HG02943 (cell line): ENCODE results near the gene PCSK5.

Experiments
- ATAC-seq: cut with Tn5 transposase; IDR thresholded peaks from one replicate; pipeline ENCODE4 v1.9.1; 2021; ENCODE audit warnings: mild to moderate bottlenecking, low read depth, moderate library complexity; ENCODE audit not compliant: unreplicated experiment

The PCSK5 gene

DNA sequence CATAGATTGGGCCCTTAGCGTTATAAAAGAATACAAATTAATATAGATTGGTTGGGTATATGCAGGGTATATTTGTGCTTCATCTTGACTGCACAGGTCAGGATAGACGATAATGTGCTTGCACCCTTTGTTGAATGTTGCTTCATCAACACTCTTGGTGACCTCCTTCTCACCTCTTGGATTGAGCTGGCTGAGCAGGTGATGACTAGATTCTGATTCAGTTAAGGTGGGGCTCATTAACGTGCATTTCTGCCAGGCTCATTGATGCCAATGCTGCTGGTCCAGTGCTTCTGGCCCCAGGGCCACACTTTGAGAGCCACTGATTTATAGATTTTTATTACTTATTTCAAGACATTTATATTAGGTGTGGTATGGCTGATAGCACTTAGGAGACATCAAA, 27.7 kb downstream of the PCSK5 start:
- no peak for ATAC-seq

DNA sequence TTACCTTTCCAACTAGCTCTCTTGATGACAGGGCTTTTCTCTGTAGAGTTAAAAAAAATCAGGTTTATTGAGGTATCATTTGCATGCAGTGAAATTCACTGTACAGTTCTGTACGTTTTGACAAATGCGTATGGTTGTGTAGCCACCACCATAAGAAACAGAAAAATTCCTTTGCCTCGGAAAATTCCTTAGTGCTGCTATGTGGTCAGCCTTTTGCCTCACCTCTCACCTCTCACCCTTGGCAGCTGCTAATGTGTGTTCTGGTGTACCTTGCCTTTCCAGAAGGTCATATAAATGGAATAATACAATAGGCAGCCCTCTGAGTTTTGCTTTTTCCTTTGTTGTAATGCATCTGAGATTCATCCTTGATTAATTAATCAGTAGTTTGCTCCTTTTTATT, 28.4 kb downstream of the PCSK5 start:
- ATAC-seq = no peak

DNA sequence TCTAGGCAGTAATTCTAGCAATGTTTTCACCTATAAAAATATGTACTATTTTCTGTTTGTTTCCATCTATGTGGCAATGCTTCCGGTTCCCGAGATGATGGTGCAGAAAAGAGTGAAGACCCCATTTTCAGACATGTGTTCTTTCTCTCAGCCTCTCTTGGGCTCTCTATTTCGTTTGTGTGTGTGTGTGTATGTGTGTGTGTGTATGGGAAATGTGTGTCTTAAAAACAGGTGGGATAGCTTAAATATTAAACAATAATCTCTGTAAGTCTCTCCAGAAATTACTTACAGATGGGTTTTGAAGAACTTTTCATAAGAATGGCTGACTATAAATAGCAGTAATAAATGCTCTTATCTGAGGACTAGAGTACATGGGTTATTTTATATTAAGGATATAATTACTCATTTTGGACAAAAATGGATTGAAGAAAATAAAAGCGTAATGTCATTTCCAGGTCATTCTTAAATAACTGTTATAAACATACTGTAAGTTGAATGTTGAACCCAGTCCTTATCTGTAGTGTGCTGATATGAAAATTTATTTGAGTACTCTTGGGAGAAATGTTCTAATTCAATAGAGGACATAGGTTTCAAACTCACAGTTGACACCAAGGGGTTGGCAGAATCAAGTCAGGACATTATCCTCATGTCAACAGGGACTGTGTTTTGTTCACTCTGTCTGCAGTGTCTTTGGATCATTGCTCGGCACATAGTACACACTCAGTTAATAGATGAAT, 31.1 kb downstream of the PCSK5 start:
- ATAC-seq = no peak

DNA sequence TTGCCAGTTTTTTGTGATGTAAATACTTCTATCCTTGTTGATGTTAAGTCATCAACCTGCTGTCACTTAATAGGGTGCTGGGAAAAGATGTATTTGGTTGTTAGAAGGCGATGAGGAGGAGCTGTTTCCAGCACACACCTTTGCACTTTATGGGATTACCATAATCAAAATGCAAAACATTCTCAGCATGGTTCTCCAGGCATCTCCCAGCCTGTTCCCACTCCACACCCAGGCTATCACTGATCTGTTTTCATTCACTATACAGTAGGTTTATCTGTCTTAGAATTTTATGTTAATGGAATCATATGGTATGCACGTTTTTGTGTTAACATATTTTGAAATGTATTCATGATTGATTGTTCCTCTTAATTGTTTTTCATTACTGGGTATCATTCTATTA, 35.9 kb downstream of the PCSK5 start:
- no peak for ATAC-seq

DNA sequence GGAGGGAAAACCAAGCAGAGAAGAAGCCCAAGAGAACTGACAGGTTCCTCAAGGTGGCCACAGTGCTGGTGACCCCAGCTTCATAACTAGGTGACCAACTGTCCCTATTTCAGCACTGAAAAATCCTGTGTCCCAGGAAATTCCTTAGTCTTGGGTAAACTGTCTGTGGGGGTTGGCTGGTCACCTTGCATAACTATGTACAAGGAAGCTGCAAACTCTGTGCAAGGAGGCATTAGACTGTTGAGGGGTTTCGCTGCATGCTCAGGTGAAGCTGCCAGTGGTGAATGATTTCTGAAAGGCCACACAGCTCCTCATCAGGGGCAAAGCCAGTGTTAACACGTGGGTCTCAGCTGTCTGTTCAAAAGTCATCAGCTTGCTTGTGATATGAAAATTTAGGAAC, 36.9 kb downstream of the PCSK5 start:
- no peak for ATAC-seq

DNA sequence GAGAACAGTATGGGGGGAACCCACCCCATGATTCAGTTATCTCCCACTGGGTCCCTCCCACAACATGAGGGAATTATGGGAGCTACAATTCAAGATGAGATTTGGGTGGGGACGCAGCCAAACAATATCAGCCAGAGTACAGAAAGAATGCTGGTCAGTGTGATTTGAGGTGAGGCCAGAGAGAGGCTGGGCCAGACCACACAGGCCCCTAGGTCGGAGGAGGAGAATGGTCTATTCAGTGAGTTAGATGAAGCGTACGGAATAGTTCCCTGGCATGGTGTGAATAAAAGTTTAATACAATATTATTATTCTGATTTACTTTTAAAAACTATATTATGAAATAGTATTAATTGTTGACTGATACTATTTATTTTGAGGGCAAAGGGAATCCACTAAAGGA, 39.7 kb downstream of the PCSK5 start:
- no peak for ATAC-seq

DNA sequence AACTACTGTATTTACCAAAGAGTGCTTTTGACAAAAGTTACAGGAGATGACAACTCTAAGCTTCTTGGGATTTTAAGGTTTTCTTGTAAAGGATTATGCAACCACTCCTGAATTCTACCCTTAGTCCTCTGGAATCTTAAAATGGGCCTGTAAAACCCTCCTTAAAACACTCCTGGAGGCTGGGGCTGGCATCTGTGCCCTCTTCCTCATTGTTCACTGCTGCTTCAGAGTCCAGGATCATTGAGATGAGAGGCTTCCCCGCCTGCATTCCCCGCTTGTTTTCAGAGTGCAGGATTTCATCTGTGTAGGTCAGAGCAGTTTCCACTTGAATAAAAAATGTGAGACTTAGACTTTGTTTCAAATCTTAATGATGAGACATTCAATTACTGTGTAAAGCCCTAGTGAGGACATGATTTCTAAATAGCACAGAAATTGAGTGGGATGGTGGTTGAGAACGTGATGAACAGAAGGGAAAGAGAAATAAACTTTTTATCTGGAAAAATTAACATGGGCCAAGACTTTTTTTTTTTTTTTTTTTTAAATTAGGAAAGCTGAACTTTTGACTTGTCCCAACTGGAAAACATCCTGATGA, 40.4 kb downstream of the PCSK5 start:
- no peak for ATAC-seq

DNA sequence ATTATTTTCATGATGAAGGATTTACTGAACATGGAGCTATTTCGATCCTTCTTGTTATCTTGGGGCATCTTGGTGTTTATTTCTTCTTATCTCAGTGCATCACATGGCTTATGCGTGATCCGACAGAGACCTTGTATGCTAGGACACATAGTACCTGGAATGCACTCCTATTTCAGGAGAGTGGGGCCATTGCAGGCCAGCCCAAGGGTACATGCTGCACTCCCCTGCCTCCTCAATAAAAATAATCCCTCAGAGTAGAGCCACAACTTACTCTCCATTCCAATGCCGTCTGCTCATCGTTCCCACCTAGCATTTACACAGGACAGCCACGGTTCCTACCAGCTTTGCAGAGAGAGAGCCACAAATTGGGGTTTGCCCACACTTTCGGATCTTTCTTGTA, 43.5 kb downstream of the PCSK5 start:
- ATAC-seq = no peak

DNA sequence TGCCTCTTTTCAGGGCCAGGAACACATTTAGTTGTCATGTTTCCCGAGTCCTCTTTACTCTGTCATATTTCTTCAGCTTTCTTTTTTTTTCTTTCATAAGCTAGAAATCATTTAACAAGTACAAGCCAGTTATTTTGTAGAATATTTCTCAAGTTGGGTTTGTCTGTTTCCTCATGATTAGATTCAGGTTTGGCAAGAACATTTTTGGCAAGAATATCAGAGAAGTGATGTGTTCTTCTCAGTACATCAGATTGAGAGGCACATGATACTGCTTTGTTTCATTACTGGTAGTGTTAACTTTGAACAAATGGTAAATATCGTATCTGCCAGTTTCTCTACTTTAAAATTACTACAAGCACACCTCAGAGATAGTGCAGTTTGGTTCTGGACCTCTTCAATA, 45.1 kb downstream of the PCSK5 start:
- no peak for ATAC-seq

DNA sequence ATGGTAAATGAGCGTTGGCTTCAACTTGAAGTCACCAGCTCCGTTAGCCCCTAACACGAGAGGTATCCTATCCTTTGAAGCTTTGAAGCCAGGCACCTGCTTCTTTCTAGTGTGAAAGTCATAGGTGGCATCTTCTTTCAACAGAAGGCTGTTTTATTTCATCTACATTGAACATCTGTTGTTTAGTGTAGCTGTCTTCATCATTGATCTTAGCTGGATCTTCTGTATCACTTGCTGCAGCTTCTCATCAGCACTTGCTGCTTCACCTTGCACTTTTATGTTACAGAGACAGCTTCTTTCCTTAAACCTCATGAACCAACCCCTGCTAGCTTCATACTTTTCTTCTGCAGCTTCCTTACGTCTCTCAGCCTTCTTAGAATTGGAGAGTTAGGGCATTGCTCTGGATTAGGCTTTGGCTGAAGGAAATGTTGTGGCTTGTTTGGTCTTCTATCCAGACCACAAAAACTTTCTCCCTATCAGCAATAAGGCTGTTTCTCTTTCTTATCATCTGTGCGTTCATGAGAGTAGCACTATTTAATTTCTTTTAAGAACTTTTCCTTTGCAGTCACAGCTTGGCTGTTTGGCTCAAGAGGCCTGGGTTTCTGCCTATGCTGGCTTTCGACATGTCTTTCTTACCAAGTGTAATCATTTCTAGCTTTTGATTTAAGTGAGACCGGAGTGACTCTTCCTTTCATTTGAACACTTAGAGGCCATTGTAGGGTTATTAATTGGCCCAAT, 47.2 kb downstream of the PCSK5 start:
- ATAC-seq = no peak

DNA sequence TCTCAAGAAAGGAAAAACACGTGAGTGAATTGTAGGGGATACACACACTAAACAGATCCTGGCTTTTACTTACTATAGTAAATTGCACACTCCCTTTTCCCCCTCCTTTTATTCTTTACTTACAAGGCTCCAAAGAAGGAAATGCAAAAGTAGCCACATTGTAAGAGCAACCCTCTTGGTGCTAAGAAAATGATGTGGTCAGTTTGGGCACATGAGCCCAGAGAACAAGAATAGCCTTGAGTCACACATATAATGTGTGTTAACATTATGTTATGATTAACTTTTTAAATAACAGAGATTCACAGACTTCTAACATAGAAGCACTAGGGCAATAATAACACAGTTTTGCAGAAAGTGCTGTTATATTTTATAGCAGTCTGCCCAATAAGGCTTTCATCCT, 48.5 kb downstream of the PCSK5 start:
- ATAC-seq = no peak

DNA sequence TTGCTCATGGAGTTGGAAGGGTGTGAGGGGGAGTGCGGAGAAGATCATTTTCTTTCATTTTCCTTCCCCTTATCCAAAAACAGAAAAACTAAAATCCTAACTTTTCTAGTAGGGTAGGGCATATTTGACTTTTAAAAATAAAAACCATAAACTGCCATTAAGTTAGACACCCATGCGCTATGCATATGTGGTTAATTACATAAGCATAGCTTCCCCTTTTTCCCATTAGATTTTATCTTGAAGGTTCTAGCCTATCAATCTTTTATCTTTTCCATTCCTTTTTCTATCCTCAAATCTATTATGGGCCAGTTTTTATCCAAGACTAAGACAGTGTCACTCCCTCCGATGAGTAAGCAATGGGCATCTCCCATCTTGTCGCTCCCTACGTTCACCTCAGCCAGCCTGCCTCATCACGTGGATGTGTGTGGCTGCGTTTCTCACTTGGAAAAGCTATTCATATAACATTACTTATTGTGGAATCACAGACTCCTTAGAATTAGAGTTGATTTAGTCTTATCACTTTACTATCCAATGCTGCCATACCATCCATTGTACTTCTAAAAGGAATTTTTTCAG, 49.2 kb downstream of the PCSK5 start:
- ATAC-seq = no peak

DNA sequence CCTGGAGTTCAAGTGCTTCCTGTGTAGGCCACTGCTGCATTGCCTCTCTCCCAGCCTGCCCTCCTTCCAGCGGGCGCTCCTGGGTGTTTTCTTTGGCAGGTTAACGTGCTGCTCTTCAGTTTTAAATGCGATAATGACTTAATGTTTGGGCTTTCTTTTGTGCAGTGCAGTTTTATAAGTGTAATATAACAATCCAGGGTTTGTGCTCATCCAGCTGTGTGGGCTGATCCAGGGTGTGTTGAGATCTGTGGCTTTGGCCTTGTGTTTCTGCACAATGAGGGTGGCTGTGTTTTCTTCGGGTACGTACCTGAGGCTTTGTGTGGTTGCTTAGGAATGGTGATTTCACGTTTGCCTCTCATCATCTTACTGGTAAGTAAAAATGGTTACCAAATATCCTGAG, 50.6 kb downstream of the PCSK5 start:
- no peak for ATAC-seq

DNA sequence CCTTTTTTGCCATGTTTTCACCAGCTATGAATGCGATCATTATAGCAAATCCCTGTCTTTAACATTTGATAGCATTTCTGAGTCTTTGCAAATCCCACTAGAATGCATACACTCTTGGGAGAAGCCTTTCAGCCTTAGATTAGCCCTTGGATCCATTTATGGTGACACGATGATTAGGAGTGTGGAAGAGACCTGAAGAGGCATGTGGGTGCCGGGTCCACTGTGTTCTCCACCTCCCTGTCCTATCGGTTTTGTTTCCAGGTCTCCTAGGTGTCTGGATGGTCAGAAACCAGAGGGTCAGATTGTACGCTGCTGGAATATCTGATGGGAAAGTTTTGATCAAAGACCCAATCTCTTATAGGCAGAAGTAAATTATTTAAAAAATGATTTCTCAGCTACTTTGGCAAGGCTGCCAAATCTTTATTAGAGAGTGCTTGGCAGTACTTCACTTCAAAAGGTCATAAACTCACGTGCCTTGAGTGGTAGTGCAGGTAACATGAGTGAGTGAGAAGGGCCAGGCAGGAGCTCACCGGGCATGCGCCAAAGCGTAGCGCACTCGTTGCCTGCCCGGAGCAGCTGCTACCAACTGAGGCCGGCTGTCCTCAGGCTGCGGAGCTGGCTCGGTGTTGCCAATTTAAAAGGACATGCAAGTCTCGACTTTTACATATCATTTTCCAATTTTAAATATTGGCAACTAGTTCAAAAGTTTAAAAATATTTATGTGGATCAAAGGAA, 51.3 kb downstream of the PCSK5 start:
- no peak for ATAC-seq

DNA sequence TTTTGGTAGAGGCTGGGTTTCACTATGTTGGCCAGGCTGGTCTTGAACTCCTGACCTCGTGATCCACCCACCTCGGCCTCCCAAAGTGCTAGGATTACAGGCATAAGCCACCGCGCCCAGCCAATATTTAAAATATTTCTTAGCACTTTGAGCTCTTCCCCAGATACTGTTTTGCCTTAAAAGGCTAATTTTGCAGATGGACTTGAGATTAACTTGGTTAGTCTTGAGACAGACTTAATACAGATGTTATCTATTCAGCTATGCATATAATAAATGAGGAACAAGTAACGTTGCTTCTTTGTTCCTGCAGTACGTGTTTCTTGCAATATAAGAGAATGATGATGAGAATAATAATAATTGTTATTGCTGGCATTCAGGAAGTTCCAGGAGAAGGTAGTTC, 56.3 kb downstream of the PCSK5 start:
- no peak for ATAC-seq

DNA sequence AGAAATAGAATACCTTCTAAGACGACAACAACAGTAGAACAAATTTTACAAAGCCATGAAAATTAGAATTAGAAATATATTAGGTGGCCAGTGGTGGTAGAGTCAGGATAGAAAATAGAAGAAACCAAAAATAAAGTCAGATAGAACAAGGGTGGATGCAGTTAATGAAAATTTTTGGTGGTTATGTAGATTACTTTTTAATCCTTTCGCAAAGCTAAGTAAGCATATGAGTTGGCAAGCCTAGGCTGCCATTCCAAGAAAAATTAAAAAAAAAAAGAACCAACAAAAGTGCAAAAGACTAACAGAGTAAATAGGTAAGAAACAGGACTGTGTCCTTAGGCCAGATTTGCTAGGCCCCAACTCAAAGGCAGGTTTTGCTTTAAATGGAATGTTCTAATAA, 56.8 kb downstream of the PCSK5 start:
- ATAC-seq = no peak

DNA sequence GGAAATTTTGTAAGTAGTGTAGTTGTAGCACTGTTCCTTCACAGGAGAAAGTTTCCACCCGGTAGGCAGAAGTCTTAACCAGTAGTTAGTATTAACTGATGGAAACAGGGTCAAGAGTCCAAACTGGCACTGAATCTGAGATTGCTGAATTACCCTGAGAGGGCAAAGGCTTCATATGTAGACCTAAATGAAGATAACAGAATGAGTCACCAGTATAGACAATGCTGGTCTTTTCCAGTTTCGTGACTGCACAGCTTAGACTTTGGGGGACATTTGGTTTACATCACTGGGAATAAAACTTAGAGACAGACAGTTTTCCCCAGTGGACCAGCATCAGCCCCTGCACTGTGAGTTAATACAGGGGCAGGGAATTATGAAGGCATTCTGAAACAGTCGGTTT, 60.5 kb downstream of the PCSK5 start:
- ATAC-seq = no peak

DNA sequence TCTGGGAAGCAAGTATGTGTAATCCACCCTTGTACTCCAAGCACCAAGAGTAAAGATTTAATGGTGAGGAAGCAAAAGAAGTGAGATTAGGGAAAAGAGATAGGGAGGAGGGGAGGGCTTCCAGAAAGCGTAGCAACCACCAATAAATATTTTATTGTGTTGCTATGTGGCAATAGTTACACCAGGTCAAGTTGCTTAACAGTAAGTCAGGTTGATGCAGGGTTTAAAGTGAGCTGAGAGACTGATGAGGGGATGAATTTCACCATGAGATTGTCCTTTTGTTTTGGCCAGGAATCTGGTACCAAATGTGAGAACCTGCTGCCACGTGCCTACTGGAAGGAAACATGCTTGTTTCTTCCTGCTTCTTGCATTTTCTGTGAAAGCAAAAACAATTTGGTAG, 62.7 kb downstream of the PCSK5 start:
- no peak for ATAC-seq

DNA sequence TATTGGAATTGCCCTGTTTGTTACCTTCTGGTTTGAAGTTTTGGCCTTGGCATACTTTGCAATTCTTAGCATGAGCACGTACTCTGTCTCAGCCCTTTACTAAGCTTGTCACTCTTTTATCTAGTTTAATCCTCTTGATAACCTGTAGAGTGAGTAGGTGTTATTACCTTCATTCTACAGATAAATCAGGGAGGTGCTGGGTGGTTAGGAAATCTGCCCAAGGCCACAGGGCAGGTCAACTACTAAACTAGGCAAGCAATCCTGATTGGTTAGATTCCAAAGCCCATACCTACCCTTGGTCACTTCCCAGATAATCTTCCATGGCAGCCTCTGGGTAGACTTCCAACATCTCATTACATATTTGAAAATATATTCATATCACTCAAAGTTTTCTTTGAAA, 65.7 kb downstream of the PCSK5 start:
- no peak for ATAC-seq

DNA sequence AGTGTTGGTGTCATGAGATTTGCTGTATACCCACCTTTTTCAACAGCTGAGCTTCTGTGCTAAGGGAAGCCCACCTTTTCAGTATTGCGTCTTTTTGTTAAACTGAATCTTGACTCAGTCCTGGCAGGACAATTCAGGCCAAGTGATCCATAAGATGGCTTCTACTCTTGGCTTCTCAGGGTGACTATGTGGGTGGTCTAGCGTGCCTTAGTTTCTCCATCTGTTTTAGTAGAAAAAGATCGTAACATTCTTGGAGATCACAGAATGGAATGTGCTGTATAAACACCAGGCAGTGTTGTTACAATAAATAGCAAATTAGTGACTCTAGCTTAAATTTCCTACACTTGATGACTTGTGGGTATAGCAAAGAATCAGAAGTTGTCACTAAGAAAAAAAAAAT, 66.6 kb downstream of the PCSK5 start:
- no peak for ATAC-seq

DNA sequence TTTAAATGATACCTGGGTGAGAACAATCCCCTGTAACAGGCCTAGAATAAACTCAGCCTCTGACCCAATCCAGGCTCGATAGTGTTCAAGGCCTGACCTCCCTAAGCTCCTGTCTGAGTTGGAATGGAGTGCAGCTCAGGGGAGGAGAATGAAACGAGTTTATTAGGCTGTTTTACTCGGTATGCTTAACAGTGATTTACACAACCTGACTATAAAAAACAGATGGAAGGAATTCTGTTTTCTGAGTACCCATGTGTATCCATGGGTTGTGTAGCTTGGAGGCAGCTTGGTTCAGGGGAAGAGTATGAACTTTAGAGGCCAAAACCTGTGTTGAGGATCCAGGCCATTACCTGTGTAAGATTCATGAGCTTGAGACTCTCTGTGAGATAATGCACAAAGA, 67.8 kb downstream of the PCSK5 start:
- no peak for ATAC-seq
